NCI-H510A treated with DMSO at 0.1 percent for 48 hours (cell line): ENCODE data around the gene RANGRF.

Experiments
- DNase-seq: peaks from one replicate; lab custom pipeline; 2025; lab: John Stamatoyannopoulos, UW

Gene RANGRF

DNA sequence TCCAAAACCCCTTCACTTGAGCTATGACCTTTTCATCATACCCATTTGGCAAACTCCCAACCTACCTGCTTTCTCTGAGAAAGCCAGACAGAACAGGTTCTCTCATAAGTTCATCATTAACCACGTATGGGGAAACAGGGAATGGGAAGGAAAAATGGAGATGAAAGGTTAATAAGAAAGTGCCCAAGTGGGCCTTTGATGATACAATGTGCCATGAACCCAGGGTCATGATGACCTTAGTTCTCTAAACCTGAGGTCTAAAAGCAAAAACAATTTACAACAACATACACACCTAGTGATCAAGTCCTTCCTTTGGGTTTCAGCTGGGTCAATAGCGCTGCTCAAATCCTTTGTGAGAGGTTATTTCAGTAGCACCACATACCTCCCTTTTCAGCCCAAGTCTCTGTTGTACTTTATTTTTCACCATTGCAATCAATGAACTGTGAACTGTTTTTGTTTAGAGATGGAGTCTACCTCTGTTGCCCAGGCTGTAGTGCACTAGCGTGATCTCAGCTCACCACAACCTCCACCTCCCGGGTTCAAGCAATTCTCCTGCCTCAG, 14.5 kb upstream of the RANGRF start:
- DNase-seq, result no peak

DNA sequence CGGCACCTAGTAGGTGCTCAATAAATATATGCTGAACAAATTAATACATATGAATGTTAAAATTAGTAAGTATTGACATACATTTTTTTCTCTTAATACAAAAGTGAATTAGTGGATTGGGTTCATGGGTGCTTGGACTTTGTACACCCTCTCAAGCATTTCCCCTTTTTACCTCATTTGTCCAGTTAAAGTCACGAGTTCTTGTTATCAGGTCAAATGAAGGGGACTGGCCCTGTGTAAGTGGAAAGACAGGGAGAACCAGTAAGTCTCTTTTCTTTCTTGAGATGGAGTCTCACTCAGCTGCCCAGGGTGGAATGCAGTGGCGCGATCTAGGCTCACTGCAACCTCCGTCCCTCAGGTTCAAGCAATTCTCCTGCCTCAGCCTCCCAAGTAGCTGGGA, 13.7 kb upstream of the RANGRF start:
- DNase-seq, result no peak

DNA sequence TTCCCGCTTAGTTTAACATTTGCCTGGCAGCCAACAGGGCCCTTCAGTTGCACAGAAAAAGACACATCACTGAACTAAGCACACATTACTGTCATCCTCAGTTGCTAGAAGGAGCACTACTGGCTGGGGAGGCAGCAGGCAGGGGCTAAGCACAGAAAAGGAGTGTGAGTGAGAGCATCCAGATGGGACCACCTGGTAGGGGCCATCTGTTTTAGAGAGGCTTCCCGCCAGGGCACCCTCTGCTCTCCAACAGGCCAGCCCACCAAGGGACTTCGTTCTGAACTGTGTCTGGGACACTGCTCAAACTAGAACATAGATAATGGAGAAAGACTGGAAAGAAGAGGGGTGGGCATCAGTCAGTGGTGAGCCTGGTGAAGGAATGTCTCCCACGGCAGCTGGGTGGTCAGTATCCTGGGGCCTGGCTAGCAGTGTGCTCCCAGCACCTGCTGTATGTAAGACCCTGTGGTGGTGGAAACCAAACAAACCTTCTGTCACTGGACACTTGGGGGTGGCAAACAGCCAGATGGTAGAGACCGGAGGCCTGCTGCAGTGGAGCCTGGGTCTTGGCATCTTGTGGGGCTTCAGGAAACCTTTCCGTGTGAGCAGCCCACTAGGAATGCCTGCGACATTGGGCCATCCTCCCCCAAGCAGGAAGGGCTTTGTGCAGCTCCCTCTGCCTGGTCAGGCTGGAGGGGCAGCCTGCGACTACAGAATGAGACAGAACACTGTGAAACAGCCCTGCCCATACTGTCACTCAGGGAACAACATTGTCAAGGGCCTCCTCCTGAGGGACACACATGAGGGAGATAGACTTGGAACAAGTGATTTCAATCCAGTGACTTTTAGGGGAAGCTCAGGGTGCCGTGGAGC, 12.8 kb upstream of the RANGRF start:
- DNase-seq, result no peak

DNA sequence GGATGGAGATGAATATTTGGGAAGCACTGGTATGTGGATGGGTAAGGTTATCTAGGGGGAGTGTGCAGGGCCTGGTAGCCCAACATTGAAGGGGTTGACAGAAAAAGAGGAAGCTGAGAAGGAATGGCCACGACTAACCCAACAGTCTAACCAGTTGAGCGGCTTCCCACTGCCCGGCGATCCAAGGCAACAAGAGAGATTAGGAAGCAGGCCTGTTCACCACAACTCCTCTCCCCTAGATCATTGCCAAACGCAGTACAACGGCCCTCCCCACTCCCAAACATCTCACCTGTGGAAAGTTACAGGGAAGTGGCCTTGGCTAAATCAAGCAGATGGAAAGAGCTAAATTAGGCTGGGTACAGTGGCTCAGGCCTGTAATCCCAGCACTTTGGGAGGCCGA, 11.2 kb upstream of the RANGRF start:
- no peak for DNase-seq

DNA sequence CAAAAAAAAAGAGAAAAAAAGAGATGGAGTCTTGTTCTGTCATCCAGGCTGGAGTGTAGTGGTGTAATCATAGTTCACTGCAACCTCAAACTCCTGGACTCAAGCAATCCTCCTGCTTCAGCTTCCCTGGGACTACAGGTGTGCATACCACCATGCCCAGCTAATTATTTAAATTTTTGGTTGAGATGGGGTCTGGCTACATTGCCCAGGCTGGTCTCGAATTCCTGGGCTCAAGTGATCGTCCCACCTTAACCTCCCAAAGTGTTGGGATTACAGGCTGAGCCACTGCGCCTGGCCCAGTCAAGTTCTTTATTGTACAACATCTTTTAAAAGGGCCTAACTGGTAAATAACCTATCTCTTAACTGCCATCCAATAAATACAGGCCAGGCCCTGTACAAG, 6.1 kb upstream of the RANGRF start:
- DNase-seq, result no peak

DNA sequence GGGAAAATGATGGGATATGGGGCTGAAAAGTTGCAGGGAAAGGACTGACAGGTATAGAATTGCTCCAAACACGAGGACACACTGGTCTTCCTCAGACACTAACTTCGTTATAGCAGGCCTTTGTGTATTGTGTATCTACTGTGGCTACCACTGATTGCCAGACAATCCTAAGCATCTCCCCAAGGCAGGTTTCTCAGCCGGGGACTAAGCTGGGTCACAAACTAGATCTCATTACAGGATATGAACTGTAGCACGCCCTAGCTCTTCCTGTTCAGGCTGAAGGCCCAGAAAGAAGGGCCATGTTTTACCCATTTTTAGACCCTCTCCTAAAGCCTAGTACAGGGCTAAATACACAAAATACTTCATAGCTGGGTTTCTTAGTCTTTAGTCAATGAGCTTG, 5.1 kb upstream of the RANGRF start:
- DNase-seq, result no peak

DNA sequence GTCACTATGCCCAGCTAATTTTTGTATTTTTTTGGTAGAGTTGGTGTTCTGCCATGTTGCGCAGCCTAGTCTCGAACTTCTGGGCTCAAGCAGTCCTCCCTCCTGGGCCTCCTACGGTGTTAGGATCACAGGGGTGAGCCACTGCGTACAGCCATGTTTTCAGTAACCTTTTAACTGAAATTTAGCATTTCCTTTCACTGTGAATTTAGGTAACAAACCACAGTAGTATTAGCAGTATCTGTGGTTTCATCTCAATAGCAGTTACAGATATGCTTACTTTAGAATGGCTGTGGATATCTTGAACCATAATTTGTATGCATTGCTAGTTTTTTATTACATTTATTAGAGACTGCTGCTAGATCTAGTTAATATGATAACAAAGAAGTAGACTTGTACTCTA, 4.3 kb upstream of the RANGRF start:
- DNase-seq, result no peak

DNA sequence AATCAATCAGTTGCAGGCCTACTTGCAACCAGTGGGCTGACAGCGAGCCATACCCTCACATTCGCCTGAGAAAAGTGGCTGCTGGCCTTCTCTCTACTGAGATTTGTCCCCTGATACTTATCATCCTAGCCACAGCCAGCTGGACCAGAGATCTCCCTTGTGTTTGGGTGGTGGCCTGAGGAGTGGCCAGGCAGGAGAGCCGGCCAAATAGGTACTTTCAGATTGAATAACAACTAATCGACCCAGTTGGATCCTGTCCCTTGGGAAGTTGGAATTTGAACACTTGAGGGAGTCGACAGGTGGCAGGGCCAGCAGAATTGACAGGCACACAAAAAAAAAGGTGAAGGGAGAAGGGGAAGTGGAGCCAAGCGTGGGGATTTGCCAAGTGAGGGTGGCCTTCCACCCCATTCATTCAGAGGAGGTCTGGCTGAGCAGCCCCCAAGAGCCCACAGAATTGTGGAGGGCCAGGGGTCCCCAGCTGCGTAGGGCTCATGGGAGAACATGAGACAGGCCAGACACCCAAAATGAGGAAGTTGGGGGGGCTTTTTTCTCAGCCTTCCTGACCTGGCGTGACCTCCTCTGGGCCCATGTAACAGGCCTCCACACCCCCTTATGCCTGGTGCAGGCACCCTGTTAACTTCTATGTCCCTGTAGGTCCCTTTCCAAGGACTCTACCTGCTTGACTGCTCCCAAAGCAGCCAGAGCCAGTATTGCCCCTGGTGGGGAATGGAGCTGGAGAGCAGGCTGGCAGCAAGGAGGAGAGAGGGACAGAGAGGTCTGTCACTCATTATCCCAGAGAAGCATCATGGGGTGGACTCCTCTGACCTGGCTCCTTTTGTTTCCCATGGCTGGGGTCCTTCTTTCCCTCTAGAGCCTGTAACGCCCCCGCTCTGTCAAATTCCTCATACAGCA, 2.9 kb upstream of the RANGRF start:
- DNase-seq, result no peak

DNA sequence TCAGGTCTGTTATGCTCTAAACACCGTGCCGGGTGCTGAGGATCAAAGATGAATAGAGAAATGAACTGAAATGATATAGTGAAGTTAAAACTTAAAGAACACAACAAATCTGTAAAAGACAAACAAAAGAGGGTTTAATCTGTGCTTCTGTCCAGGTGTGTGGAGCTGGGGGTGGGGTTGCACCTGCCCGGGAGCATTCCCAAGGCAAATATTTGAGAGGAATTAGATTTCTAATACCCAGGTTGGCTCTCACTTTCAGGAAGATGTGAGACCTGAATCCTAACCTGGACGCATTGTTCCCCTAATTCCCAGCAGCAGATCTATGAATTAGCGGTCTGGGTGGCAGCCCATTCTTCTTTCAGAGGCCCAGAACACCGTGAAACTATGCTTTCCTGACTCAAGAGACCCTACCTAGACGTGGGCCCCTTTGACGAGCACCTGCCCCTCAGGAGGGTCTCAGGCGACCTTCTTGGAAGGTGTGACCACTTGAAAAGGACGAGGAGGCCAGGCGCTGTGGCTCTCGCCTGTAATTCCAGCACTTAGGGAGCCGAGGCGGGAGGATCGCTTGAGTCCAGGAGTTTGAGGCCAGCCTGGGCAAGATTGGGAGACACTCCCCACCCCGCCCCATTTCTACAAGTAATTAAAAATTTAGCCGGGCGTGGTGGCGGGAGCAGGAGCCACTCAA, 677 bp upstream of the RANGRF start:
- DNase-seq, result no peak

DNA sequence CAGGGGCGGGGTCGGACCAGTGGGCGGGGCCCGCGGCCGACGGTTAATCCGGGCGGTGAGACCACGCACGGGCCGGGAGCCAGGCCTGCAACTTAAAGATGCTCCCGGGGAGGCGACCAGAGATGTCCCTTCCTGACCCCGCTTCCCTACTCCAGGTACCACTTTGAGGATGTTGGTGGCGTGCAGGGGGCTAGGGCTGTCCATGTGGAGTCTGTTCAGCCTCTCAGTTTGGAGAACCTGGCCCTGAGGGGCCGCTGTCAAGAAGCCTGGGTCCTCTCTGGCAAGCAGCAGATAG, 580 bp downstream of the RANGRF start:
- peak; percentile 70 for DNase-seq

DNA sequence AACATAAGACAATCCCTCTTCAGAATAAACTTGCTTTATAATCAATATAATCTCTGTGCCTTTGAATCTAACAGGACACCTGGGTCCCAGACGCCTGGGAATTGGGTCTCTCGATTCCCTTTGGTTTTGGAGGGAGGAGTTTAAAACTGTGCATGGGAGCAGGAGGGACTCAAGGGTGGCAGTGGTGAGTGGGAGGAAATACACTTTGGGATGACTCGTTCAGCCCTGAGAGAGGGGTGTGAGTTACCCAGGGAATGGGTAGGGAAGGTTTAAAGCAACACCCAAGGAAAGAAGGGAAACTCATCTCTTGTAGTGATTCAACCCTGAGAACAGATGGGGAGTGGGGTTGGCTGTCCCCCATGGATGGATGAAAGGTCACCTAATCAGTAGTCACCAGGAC, 1.6 kb downstream of the RANGRF start:
- DNase-seq, result no peak

DNA sequence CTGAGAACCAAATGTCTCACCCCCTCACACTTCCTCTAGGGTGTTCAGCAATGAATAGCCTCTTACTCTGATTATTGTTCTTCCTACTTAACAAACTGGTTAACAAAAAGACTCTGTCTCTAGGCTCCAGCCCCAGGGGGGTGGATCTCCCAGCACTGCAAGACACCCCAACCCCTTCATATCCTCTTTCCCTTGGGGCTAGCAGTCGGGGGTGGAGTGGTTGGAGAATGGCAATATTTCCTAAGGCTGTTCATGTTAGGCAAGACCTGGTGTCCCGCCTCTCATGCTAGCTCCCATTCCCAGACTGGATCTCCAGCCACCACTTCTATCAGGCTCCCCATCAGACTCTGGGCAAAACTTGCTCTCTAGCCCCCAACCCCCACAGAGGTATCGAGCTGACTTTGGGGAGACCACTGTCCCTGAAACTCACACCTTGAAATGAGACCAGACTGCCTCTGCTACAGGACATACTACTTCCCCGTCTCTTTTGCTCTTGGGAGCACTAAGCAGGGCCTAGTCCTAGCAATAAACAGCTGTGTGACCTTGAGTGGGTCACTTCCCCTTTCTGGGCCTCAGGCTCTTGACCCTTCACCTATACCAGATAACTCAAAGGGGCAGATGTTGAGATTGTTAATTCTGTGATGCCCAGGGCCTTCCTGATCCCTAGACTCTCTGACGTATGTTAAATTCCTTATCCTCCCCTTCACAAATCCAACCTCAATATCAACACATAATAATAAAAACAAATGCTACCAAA, 4.3 kb downstream of the RANGRF start:
- no peak for DNase-seq

DNA sequence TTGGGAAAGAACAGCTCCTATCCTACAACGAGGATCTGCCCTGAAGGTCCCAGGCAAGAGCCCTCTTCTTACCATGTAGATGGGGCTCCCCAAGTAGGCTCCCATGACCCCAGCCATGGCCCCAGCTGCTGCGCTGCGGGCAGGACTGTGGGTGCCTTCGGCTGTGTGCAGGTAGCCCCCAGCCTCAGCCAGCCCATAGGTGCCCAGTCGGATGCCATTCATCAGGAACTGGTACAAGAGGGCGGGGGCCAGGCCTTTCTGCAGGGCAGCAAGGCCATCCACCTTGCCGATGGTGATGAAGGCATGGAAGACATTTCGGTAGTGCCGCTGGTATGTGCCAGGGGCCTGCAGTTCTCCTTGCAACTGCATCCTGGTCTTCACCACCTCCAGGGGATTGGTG, 5.9 kb downstream of the RANGRF start:
- no peak for DNase-seq

DNA sequence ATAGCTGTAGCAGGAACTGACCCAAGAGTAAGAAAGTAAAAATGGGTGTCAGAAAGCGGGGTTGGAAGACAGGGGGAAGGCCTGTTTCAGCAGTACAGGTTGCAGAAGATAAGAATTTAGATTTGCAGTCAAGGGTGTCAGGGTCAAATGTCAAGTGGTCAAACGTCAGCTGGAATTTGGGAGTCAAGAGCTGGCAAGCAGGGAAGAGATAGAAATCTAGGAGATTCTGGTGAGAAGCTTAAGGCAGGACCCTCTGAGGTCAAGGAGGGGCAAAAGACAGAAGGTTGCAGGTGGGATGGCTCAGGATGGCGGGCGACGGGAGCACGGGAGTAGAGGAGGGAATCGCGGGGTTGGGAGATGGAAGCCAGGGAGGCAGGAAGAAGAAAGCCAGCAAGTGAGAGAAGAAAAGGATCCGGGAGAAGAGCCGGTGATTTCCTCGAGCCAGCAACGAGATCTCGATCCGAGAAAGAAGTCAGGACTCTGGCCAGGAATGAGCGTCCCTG, 6.4 kb downstream of the RANGRF start:
- DNase-seq, result no peak

DNA sequence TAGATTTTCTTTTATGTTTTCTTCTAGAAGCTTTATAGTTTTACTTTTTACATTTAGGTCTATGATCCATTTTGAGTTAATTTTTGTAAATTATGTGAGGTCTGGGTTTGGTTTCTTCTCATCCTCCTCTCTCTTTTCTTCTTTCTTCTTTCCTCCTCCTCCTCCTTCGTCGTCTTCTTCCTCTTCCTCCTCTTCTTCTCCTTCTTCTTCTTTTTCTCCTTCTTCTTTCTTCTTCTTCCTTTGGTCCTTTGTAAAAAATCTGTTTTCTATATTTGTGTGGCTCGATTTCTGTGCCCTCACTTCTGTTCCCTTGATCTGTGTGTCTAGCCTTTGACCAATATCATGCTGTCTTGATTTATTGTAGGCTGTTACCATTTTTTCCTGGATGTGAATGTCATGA, 11.8 kb downstream of the RANGRF start:
- no peak for DNase-seq

DNA sequence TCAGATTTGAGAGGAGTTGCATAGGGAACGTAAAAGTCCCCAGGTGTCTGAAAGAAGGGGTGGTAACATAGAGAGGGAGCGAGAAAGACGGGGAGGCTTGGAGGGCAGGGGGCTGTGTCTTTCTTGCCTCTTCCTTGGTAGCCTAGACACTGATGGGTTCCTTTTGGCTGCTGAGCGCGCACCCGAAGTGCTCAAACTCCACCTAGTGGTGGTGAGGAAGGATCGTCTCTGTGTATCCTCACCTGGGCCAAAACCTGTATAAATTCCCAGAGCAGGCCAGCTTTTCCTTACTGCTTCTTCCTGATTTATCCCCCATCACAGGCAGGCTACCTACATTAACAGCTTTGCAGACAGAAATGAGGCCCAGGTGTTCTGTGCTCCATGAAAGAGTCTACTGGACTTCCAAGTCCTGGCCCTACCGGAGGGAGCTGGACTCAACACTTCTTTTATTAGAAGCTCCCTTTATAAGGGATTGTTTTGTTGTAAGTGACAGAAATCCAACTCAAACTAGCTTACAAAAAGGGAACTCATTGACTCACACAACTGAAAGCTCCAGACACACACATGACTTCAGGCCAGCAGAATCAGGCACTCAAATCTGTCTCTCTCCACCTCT, 12.3 kb downstream of the RANGRF start:
- peak; percentile 78 for DNase-seq

DNA sequence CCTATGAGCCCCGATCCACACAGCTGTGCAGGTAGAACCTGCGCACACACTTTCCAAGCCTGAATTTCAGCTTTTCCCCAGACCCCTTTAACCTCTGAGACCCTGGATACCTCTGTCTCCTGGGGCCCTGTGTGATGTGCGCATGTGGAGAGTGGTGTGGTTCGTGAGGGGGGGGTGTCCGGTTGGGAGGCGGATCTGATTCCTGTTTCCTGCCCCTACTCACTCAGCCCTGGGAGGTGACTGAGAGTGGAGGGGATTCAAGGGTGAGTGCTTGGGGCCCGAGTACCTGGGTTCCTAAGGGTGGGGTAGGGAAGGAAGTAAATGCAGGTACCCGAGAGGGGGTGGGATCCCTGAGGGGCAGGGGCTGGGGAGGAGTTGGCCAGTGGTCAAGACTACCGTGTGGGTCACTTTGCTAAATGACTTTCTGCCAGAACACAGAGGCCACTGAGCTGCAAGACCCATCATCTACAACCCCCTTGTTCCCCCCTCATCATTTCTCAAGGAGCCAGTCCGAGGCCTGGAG, 22.2 kb downstream of the RANGRF start:
- no peak for DNase-seq

DNA sequence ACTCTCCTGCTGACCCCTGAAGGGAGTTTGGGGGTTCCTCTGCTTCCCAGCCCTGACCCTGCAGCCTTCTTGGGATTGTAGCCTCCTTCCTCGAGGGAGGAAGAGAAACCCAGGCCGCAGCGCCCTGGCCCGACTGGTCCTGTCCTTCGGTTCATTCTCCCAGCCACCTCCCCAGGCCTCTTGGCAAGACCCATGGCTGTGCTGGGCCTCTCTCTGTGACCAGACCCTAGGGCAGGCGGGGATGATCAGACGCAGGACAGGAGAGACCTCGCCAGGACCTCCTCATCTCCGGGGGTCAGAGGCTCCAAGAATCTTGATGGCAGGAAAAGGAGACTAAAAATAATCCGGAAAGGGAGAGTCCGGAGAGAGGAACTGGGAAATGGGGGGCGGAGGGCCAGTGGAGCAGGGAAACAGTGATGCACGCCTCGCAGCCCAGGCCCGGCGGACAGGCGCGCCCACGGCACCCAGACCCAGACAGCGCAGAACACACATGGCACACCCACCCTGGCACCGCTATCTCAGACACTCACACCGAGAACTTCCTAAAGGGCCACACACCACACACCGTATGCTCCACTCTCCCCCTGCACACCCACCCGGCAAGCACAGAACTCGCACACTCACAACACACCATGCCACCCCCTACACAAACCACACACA, 22.8 kb downstream of the RANGRF start:
- DNase-seq, result no peak

DNA sequence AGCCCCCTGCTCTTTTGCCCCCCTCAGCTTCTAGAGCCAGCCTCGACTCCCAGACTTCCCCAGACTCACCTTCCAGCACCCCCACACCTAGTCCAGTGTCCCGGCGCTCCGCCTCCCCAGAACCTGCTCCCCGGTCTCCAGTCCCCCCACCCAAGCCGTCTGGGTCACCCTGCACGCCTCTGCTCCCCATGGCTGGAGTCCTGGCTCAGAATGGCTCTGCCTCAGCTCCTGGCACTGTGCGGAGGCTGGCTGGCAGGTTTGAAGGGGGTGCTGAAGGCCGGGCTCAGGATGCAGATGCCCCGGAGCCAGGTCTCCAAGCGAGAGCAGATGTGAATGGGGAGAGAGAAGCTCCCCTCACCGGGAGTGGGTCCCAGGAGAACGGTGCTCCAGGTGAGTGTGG, 23.8 kb downstream of the RANGRF start:
- no peak for DNase-seq
